GM18517 (cell line): ENCODE results near the gene TTYH3.

Source experiments
- ATAC-seq: cut with Tn5 transposase; IDR thresholded peaks from one replicate; pipeline ENCODE4 v1.9.1; 2021; ENCODE audit warnings: mild to moderate bottlenecking, moderate library complexity; ENCODE audit not compliant: unreplicated experiment

Gene TTYH3

DNA sequence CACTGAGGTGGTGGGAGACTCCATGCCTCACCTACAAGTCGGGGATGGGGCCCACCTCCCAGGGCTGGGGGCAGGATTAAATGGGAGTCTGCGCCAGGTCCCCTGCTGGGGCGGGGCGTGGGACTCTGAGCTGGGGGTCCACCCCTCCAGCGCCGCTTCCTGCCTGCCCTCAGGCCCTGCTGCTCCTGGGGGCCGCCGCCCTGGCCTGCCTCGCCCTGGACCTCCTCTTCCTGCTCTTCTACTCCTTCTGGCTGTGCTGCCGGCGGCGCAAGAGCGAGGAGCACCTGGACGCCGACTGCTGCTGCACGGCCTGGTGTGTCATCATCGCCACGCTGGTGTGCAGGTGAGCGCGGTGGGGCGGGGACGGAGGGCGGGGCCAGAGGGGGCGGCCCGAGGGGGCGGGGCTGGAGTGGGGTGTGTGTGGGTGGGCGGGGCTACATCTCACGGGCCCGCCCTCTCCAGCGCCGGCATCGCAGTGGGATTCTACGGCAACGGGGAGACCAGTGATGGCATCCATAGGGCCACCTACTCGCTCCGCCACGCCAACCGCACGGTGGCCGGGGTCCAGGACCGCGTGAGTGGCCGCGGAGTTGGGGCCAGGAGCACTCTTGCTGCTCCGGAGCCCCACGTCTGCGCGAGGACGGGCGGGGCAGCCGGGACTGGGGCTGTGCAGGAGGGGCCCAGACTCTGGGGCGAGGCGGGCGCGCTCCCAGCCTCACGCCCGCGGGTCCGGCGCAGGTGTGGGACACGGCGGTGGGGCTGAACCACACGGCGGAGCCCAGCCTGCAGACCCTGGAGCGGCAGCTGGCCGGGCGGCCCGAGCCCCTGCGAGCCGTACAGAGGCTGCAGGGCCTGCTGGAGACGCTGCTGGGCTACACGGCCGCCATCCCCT lies 15.1 kb downstream of the TTYH3 start:
- ATAC-seq, result no peak

DNA sequence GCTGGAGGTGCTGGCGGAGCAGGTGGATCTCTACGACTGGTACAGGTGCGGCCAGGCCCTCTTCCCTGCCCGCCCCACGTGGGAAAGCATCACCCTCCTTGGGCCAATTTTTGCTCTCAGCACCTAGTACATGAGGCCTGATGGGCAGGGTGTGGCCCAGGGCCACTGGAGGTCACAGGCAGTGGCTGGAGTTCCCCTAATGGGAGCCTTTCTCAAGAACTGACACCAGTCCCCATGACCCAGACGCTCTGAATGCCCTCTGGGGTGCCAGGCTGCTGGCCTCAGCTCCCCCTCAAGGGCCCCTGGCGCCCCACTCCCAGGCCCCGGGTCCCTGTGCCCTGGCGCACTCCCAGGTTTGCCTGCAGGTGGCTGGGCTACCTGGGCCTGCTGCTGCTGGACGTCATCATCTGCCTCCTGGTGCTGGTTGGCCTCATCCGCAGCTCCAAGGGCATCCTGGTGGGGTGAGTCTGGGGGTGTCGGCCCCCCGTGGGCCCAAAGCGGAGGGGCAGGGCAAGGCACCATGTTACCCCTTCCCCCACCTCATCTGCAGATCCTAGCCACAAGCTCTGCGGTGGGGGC lies 15.9 kb downstream of the TTYH3 start:
- no peak for ATAC-seq

DNA sequence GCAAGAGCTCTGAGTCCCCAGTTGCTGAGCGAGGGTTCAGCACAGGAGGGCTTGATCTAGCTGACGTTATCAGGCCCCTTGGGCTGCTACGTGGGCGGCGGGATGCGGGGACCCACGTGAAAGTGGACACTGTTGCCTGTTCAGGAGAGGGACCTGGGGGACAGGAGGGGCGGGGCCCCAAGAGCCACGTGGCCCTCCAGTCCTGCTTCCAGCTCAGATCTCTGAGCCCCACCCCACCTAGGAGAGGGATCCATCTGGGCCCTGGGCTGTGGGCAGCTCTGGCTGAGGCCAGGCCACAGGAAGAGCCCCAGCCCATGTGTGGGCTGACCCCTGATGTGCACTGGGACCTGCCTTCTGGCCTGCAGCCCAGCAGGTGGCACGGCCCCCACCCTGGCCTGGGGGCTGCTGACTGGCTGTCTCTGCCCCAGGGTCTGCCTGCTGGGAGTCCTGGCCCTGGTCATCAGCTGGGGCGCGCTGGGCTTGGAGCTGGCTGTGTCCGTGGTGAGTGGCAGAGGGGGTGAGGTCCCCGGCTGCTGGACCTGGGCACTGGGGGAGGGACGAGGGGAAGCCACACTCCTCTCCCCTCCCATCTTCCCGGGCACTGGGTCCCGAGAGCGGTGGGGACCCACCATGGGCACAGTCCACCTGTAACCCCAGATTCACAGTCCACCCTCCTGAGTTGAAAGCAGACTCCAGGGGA lies 17.5 kb downstream of the TTYH3 start:
- no peak for ATAC-seq

DNA sequence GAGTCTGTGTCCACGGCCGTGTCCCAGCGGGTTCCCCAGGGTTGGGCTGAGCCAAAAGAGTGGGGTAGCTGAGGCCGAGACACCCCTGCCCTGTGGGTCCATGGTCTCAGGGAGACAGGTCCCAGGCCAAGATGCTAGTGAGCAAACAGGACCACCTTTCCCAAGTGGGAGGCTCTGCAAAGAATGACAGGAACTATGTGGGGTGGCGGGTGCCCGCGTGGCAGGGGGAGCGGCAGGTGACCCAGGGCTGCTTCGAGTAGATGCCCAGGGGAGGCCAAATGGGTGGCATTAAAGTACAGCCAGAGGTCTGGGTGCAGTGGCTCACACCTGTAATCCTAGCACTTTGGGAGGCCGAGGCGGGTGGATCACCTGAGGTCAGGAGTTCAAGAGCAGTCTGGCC lies 18.2 kb downstream of the TTYH3 start:
- no peak for ATAC-seq

DNA sequence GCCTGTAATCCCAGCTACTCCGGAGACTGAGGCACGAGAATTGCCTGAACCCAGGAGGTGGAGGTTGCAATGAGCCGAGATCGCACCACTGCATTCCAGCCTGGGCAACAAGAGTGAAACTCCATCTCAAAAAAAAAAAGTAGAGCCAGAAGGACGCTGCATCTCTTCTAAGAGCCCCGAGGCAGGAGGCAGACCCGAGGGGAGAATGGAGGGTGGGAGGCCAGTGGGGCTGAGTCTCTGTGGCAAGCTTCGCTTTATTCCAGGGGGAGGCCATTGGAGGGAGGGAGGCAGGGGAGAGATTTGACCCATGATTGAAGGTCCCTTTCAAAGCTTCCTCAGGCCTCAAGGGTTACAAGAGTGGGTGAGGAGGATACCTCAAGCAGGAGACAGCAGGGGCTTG lies 18.7 kb downstream of the TTYH3 start:
- no peak for ATAC-seq

DNA sequence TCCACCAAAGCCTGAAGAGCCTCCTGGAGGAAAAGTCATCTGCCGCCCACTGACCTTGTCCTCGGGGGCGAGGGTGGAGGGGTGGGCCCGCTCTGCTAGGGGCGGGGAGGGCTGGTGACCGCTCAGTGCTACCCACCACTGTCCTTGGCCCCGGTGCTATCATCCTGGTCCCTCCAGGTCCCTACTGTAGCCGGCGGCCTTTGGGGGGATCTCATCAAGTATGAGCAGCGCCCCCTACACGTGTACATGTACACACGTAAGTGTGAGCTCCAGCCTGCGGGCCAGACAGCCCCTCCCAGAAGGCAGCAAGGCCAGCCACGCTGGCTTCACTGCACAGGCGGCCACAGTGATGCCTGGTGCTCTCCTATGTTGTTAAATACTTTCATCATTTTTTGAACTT lies 19.6 kb downstream of the TTYH3 start:
- ATAC-seq, result no peak

DNA sequence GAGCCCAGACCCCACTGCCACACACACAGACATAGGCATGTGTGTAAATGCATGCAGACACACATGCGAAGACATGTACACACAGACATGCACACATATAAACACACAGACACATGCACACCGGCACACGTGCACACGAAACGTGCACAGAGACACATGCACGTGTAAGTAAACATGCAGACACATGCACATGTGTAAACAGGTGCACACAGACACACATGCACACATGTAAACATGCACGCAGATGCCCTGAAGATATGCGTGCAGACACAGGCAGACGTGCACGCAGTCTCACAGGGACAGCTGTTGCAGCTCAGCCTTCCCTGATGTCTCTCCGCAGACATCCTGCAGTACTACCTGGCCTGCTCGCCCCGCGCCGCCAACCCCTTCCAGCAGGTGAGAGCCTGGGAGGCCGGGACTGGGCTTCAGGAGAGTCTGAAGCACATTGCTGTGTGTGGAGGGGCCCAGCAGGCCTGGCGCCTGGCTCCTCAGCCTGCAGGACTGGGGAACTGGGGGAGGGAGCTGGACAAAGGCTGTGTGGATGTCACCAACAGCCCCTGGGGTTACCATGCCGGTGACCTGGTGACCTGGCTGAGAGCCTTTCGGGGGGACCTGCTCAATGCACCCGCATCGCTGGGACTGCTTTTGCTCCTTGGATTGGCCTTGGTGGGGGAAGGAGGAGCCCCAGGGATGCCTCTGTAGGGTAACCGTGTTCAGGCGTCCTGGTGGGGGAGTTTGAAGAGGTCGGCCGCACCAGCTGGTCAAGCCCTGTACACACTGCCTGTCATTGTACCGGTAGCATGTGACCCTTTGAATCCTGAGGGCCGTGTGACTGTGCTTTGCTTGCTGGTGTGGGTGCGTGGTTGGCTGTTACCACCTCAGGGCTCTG lies 20.3 kb downstream of the TTYH3 start:
- no peak for ATAC-seq

DNA sequence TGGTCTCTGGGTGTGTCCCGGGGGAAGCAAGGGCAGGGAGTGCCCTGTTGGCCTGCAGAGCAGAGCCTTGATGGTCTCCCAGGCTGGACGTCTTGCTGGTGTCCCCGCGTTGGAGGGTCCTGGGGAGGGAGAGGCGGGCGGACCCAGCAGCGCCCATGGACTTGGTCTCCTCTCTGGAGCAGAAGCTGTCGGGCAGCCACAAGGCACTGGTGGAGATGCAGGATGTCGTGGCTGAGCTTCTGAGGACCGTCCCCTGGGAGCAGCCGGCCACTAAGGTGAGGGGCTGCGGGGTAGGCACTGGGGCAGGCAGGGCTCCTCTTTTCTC lies 20.9 kb downstream of the TTYH3 start:
- no peak for ATAC-seq

DNA sequence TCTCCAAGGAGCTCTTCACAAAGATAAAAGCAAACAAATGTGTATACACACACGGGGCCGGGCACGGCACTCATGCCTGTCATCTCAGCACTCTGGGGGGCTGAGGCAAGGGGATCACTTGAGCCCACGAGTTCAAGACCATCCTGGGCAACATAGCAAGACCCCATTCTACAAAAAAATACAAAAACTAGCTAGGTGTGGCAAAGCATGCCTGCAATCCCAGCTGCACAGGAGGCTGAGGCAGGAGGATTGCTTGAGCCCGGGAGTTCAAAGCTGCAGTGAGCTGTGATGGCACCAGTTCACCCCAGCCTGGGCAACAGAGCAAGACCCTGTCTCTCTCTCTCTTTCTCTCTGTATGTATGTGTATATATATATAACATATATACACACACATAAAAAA lies 22.3 kb downstream of the TTYH3 start:
- no peak for ATAC-seq

DNA sequence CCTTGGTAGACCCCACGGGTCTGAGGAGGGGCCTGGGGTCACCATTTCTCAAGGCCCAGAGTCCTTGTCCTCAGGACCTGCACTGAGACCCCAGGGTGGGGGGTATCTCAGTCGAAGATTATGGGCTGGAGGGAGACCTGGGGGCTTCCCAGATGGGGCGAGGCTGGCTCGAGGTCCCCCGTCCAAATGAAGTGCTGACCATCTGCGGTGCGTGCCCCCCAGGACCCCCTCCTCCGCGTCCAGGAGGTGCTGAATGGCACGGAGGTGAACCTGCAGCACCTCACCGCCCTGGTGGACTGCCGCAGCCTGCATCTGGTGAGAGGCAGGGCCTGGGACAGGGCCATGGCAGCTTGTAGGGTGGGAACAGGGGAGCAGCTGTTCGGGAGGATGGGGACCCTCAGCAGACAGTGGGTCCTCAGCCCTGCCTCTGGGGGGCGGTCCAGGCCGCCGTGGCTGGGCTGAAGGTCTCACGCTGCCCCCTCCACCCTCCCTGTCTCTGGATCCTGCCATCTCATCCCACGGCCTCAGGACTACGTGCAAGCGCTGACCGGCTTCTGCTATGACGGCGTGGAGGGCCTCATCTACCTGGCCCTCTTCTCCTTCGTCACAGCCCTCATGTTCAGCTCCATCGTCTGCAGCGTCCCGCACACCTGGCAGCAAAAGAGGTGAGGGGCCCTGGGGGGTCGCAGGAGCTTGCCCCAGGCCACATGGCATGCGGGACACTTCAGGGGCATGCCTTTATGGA lies 24.3 kb downstream of the TTYH3 start:
- no peak for ATAC-seq

DNA sequence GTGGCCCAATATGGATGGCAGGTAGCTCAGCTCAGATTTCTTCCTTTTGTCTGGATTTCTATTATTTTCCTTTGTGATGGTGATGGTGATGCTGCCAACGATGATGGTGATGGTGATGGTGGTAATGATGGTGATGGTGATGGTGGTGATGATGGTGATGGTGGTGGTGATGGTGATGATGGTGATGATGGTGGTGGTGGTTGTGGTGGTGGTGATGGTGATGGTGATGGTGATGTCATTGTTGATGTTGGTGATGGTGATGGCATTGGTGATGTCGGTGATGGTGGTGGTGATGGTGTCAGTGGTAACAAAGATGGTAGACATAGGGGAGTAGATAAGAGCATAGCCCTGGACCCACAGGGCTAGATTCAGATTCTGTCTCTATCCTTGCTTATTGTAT lies 25.4 kb downstream of the TTYH3 start:
- ATAC-seq, result no peak

DNA sequence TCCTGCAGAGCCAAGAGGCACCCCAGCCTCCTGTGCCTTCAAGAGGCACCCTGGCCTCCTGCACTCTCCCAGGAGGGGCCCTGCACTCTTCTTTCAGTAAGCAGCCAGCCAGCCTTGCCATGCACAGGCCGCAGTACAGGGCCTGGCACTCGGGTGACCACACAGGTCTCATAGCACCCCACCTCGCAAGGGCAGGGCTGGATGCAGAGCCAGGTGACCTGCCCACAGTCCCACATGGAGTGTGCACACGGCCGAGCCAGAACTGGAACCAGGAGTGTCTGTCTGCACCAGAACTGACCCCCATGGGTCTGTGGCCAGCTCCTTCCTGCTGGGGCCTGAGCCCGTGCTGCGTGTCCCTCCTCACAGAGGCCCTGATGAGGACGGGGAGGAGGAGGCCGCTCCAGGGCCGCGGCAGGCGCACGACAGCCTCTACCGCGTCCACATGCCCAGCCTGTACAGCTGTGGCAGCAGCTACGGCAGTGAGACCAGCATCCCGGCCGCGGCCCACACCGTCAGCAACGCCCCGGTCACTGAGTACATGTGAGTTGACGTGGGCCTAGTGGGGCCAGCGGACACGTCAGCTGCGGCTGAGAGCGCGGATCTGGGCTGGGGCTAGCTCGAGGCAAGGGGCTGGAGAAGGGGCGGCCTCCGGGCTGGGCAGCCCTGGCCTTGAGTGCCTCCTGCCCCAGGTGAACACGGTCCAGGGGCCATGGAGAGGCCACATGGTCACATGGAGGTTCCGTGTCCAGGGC lies 26.3 kb downstream of the TTYH3 start:
- no peak for ATAC-seq

DNA sequence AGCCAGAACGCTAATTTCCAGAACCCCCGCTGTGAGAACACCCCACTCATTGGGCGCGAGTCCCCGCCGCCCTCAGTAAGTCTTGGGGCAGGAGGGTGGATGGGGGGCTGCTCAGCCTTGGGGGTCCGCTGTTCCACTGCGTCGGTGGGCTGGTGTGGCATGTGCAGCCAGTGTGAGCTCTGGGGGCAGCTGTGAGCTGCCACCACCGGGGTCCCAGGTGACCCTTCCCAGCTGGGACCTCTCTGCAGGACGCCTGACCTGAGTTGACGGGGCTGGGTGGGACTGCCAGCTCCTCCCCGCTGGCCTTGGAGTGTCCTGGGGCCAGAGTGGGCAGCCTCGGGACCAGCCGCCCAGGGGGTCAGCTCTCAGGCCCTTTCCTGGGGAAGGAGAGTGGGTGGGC lies 27.2 kb downstream of the TTYH3 start:
- ATAC-seq, result no peak

DNA sequence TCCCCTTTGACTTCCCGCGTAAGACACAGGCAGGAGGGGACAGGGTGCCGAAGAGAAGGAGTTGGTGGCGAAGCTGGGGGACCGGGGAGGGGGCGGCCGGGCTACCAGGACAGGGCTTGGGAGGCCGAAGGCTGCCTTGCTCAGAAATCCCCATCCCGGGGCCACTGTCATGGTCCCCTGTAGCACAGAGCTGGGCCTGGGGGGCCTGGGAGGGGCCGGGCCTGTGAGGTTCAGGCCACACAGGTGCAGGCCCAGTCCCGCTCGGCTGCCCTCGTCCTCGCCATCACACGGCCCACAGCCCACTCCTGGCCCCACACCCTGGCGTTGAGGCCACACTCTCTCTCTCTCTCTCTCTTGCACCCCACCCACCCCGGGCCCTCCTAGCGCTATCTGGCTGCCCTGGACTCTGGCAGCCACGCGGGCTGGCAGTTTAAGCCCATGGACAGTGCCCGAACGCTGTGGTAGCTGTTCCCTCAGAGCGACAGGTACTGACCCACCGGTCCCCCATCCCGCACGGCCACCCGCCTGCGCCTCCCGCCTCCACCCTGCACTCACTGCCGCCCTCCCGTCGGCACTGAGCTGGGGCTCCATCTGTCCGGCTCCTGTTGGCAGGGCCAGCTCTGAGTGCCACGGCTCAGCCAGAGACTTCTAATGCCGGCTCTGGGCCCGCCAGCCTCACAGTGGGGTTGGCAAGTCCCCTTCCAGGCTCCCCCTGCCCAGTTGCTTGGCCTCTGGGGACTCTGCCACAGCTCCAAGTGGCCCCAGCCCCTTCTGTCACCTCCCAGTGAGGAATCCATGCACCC lies 28.0 kb downstream of the TTYH3 start:
- ATAC-seq, result no peak

DNA sequence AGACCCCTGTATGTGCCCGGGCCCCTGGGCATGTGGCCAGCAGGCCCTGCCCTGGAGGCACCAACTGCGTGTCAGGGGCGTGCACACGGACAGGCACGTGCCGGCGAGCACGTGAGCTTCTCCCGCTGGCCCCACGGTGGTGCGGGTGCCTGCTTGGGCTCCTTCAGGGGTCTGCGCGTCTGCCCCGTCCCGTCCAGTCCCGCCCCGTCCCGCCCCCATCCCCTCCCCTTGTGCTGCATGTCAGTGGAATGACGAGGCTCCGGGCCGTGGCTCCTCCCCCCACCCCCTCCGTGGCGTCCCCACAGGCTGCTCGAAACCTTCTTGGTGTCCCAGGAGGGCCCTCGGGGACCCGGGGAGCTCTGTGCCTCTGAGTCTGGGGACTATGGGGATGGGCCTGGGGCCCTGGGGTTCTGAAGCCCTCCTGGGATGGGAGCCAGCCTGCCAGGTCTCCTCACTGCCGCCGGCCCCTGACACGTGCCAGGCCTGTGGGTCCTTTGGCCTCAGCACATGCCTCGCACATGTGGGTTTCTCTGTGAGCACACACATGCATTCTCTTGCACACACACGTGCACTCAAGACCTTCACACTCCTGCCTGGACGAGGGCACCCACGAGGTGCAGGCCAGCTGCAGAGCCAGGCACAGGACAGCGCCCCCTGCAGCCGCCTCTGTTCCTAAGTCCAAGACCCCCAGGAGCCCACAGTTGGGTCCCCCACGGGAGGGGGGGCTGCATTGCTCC lies 28.7 kb downstream of the TTYH3 start:
- ATAC-seq, result no peak

DNA sequence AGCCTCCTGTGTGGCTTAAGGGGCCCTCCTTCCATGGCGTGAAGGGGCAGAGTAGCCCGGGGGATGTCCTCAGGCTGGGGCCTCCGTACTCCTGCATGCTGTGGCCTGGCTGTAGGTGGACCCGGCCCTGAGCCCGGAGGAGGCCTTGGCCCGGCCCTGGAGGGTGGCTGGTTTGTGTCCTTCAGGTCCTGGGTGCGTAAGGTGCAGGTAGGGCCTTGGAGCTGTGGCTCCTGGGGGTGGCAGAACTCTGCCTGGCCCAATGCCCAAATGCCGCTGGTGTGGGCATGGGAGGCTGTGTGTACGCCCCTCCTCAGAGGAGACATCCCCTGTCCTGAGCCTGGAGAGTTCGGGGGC lies 29.3 kb downstream of the TTYH3 start:
- no peak for ATAC-seq

DNA sequence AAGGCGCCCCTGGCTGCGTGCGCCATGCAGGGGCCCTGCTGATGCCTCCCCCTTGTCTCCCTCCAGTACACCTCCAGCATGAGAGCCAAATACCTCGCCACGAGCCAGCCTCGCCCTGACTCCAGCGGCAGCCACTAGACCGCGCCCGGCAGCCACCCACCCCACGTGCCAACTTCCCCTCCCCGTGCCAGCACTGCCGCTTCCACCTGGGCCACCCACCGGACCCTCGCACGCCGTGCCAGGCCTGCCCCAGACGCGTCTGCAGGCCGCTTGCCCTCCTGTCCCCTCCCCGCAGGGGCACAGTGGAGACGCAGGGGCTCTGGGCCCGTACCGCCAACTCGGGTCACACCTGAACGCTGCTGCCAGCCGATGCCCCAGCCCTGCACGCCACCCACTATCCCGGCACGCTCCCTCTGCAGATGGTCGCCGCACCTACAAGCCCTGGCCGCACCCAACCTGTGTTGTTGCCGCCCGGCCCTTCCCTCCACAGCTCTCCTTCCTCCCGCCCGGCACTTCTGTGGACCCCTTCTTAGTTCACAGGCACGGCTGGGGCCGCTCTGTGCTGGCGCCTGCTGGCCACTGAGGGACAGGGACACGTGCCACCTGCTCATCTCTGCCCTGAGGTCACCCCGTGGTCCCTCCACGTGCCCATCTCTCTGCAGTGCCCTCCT lies 30.0 kb downstream of the TTYH3 start:
- ATAC-seq, result no peak
